ENCODE data around the gene STOM. TPM values are rescaled to one million over a fixed set of nuclear protein-coding genes. Genes with fewer than 3 reads are reported as not detected.

The STOM gene
- total and polyA plus RNA-seq, 3 donors from 2014 or later = 49.7 to 82.3 (median 53.6) TPM

GRCh38 chr9:121297389-121297788, 72.7 kb downstream of the STOM start:
- TF ChIP-seq POLR2A (IDR thresholded peaks at IDR 0.05) (no peak), CTCF (IDR thresholded peaks at IDR 0.05) (no peak)
- DNase-seq = no peak
- Histone ChIP-seq H3K9me3 (no peaks in the 10 kb centered on the region), H3K27me3 (no peaks in the 10 kb centered on the region), H3K4me1 (peaks cover 65% of the 10 kb centered on the region), H3K27ac (peak overlapping the region in 1 of 2 donors; percentile 87), H3K36me3 (ENCODE audit: low read depth, missing control alignments) (no peaks in the 10 kb centered on the region), H3K4me3 (no peak overlapping the region)
- WGBS, 2 donors = 52 to 63% methylated on average over 4 of the region's 4 CpGs
- intact Hi-C loops (cut with DNase I; ENCODE audit: low total_unique reads) = no loop called here

- no peak overlapping the region for H3K4me3 ChIP-seq
- intact Hi-C loops (cut with DNase I; ENCODE audit: low total_unique reads) = no loop called here
- H3K4me1 ChIP-seq = peaks cover 65% of the 10 kb centered on the region
- TF ChIP-seq CTCF (IDR thresholded peaks at IDR 0.05) = no peak
- TF ChIP-seq POLR2A (IDR thresholded peaks at IDR 0.05) = no peak
- peak overlapping the region; percentile 64 to 87 for H3K27ac ChIP-seq
- no peaks in the 10 kb centered on the region for H3K9me3 ChIP-seq
- no peak for DNase-seq
- no peaks in the 10 kb centered on the region for H3K36me3 ChIP-seq (ENCODE audit: low read depth, missing control alignments)
- no peaks in the 10 kb centered on the region for H3K27me3 ChIP-seq
- 78 to 80% methylated on average over 5 to 6 of the region's 7 CpGs for WGBS, 2 donors
These were observed 73.6 kb downstream of the STOM start for GRCh38 chr9:121296213-121297127.

- intact Hi-C loops (cut with DNase I; ENCODE audit: low total_unique reads) = no loop called here
- no peak overlapping the region for H3K4me3 ChIP-seq
- no peaks in the 10 kb centered on the region for H3K36me3 ChIP-seq (ENCODE audit: low read depth, missing control alignments)
- no peaks in the 10 kb centered on the region for H3K27me3 ChIP-seq
- 41 to 73% methylated on average over 4 to 5 of the region's 5 CpGs for WGBS, 2 donors
- DNase-seq = no peak
- H3K9me3 ChIP-seq = no peaks in the 10 kb centered on the region
- peak overlapping the region; percentile 64 to 87 for H3K27ac ChIP-seq
- TF ChIP-seq CTCF (IDR thresholded peaks at IDR 0.05) (no peak), POLR2A (IDR thresholded peaks at IDR 0.05) (no peak)
- peaks cover 64% of the 10 kb centered on the region for H3K4me1 ChIP-seq
These were observed 74.3 kb downstream of the STOM start for GRCh38 chr9:121295662-121296191.

GRCh38 chr9:121294866-121295661, 75.0 kb downstream of the STOM start:
- no peaks in the 10 kb centered on the region for H3K27me3 ChIP-seq
- no peak for TF ChIP-seq POLR2A (IDR thresholded peaks at IDR 0.05)
- no peak for TF ChIP-seq CTCF (IDR thresholded peaks at IDR 0.05)
- peak overlapping the region; percentile 64 to 87 for H3K27ac ChIP-seq
- no peaks in the 10 kb centered on the region for H3K36me3 ChIP-seq (ENCODE audit: low read depth, missing control alignments)
- H3K9me3 ChIP-seq = no peaks in the 10 kb centered on the region
- 47 to 63% methylated on average over 13 of the region's 13 CpGs for WGBS, 2 donors
- peak; percentile 80 for DNase-seq
- peaks cover 62% of the 10 kb centered on the region for H3K4me1 ChIP-seq
- no peak overlapping the region for H3K4me3 ChIP-seq
- intact Hi-C loops (cut with DNase I; ENCODE audit: low total_unique reads) = no loop called here

All from testis (tissue), 3 donors.